K562 (cell line): Measurements from ENCODE around the gene AZGP1. TPM values are rescaled to one million over a fixed set of nuclear protein-coding genes. Genes with fewer than 3 reads are reported as not detected.

Source experiments
- BMI1 ChIP-seq: fragments of 150-350 bp; IDR thresholded peaks from 2 replicates; pipeline ENCODE4 v1.6.1; 2014; ENCODE audit warnings: low read length
- DNMT1 ChIP-seq: fragments of 450-650 bp; IDR thresholded peaks from 2 replicates; pipeline ENCODE4 v1.6.1; 2016; ENCODE audit warnings: antibody characterized with exemption, mild to moderate bottlenecking
- ERF ChIP-seq: fragments of 450-650 bp; formaldehyde crosslinking; IDR thresholded peaks from 2 replicates; pipeline ENCODE4 v1.4.0; 2020; ENCODE audit warnings: mild to moderate bottlenecking, mixed read lengths
- FOXJ3 ChIP-seq: sonication (generic); formaldehyde crosslinking; IDR thresholded peaks from 2 replicates; pipeline ENCODE4 v1.4.0; 2020; ENCODE audit warnings: mild to moderate bottlenecking, missing genetic modification reagents
- KLF13 ChIP-seq: fragments of 450-650 bp; IDR thresholded peaks from 2 replicates; pipeline ENCODE4 v1.6.1; 2016; ENCODE audit warnings: missing genetic modification characterization, low read depth, mild to moderate bottlenecking, missing compliant biosample characterization, moderate library complexity, borderline replicate concordance
- MED1 ChIP-seq: sonication (generic); formaldehyde crosslinking; IDR thresholded peaks from 2 replicates; pipeline ENCODE4 v1.8.1; 2023; ENCODE audit warnings: missing genetic modification reagents, borderline replicate concordance
- MEIS2 ChIP-seq: fragments of 450-650 bp; IDR thresholded peaks from 2 replicates; pipeline ENCODE4 v1.6.1; 2014; ENCODE audit warnings: mild to moderate bottlenecking; ENCODE audit not compliant: partially characterized antibody
- NBN ChIP-seq: fragments of 450-650 bp; IDR thresholded peaks from 2 replicates; pipeline ENCODE4 v1.6.1; 2016; ENCODE audit warnings: low read depth, mild to moderate bottlenecking
- NRF1 ChIP-seq, 2 experiments: fragments of 450-650 bp; IDR thresholded peaks in 1 of 2; conservative IDR thresholded peaks in 1 of 2; 2 replicates each; pipeline ENCODE4 v1.6.1; 2014; ENCODE audit warnings: mild to moderate bottlenecking in 2 of 2
- PREB ChIP-seq: sonication (generic); formaldehyde crosslinking; IDR thresholded peaks from 2 replicates; pipeline ENCODE4 v1.8.1; 2023; ENCODE audit warnings: mild to moderate bottlenecking, missing genetic modification reagents
- TFE3 ChIP-seq: fragments of 450-650 bp; formaldehyde crosslinking; IDR thresholded peaks from 2 replicates; pipeline ENCODE4 v1.4.0; 2020; ENCODE audit warnings: mild to moderate bottlenecking, mixed read lengths
- ZNF79 ChIP-seq: fragments of 250-450 bp; sonication (Bioruptor Pico); IDR thresholded peaks from 2 replicates; pipeline ENCODE4 v1.4.0; 2020; ENCODE audit warnings: low read depth, mild to moderate bottlenecking, moderate library complexity
- polyA plus RNA-seq, 8 experiments: library from polyadenylated mRNA; depleted of rRNA in 4 of 8; stranded (reverse) in 5 of 8; unstranded in 3 of 8; fragments of >200 nt; fragmentation: Nextera tagmentation in 2 of 8; fragmentation: Illumina TruSeq in 1 of 8; extraction: Ambion mirVana in 2 of 8; extraction: Trizol in 1 of 8; gene quantifications; 2 replicates each; pipeline versions ENCODE4 v1.2.1 to v1.2.3, GENCODE V29; 2011 to 2014; ENCODE audit warnings: inconsistent platforms in 1 of 8, missing spikeins in 1 of 8
- total RNA-seq, 7 experiments: library from RNA; depleted of rRNA in 6 of 7; stranded (reverse); fragments of >200 nt in 6 of 7; fragmentation: Illumina TruSeq in 2 of 7; extraction: Trizol in 2 of 7; gene quantifications; 2 replicates each; pipeline versions ENCODE4 v1.2.1 to v1.2.3, GENCODE V29; 2011 to 2021; ENCODE audit warnings: low replicate concordance in 1 of 7
- TF ChIP-seq, protein P1 (sequence below): conservative IDR thresholded peaks from 2 replicates; pipeline ENCODE4 v1.6.1; 2011; ENCODE audit warnings: low read depth, mild to moderate bottlenecking, low read length; ENCODE audit not compliant: control insufficient read depth
- TF ChIP-seq, protein P2 (sequence below): fragments of 450-650 bp; IDR thresholded peaks from 2 replicates; pipeline ENCODE4 v1.6.1; 2016; ENCODE audit warnings: mild to moderate bottlenecking

AZGP1 gene
- total and polyA plus RNA-seq, 9 of the 15 experiments (the other 6 are each of a cell fraction or from before 2014, with no cell fraction given): 0.18 to 0.53 TPM; not detected in 7

- TF ChIP-seq KLF13 (tag) (no peak), MED1 (CRISPR knock-in tag) (no peak), NRF1 (conservative IDR thresholded peaks at IDR 0.05 in 1 of 2, IDR thresholded peaks at IDR 0.05 in 1 of 2) (peak; percentile 87 to 90), TFE3 (CRISPR knock-in tag) (no peak), ZNF79 (CRISPR knock-in tag) (no peak), NBN (no peak), FOXJ3 (CRISPR knock-in tag) (no peak), MEIS2 (no peak), BMI1 (no peak), DNMT1 (0 out of 2 replicates have a peak, but pooled peaks have one; percentile 48), PREB (CRISPR knock-in tag) (no peak; the same call in 1 of the 2 replicates), ERF (CRISPR knock-in tag) (0 out of 2 replicates have a peak, but pooled peaks have one; percentile 53)
- TF ChIP-seq, protein P1, sequence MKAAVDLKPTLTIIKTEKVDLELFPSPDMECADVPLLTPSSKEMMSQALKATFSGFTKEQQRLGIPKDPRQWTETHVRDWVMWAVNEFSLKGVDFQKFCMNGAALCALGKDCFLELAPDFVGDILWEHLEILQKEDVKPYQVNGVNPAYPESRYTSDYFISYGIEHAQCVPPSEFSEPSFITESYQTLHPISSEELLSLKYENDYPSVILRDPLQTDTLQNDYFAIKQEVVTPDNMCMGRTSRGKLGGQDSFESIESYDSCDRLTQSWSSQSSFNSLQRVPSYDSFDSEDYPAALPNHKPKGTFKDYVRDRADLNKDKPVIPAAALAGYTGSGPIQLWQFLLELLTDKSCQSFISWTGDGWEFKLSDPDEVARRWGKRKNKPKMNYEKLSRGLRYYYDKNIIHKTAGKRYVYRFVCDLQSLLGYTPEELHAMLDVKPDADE: peak; percentile 66
- TF ChIP-seq, protein P2, sequence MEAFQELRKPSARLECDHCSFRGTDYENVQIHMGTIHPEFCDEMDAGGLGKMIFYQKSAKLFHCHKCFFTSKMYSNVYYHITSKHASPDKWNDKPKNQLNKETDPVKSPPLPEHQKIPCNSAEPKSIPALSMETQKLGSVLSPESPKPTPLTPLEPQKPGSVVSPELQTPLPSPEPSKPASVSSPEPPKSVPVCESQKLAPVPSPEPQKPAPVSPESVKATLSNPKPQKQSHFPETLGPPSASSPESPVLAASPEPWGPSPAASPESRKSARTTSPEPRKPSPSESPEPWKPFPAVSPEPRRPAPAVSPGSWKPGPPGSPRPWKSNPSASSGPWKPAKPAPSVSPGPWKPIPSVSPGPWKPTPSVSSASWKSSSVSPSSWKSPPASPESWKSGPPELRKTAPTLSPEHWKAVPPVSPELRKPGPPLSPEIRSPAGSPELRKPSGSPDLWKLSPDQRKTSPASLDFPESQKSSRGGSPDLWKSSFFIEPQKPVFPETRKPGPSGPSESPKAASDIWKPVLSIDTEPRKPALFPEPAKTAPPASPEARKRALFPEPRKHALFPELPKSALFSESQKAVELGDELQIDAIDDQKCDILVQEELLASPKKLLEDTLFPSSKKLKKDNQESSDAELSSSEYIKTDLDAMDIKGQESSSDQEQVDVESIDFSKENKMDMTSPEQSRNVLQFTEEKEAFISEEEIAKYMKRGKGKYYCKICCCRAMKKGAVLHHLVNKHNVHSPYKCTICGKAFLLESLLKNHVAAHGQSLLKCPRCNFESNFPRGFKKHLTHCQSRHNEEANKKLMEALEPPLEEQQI: no peak
These were observed 56.6 kb downstream of the AZGP1 start, which contains the start of gene TRIM4 (continued) for GRCh38 chr7:99918959-99919813.
